Activated CD4-positive, alpha-beta memory T cell treated with anti-CD3 and anti-CD28 coated beads for 36 hours (primary cell): ENCODE results near the gene TYMP. TPM values are rescaled to one million over a fixed set of nuclear protein-coding genes. Genes with fewer than 3 reads are reported as not detected.

Experiments used
- CTCF ChIA-PET: fragments of 350-600 bp; sonication (Branson Sonifier 250); formaldehyde crosslinking; loops from one replicate; lab custom pipeline; 2021; ENCODE audit warnings: antibody characterized with exemption, inconsistent platforms; lab: Charles Lee
- POLR2A ChIA-PET: fragments of 350-600 bp; sonication (Branson Sonifier 250); formaldehyde crosslinking; loops from one replicate; lab custom pipeline; 2021; ENCODE audit warnings: antibody characterized with exemption; lab: Charles Lee
- DNase-seq: peaks from one replicate; pipeline ENCODE4 v3.0.0-alpha.2; 2020
- H3K27ac Mint-ChIP-seq: one replicate; pipeline ENCODE4 v1.8.0; 2021; ENCODE audit warnings: mixed read lengths
- H3K27me3 Mint-ChIP-seq: one replicate; pipeline ENCODE4 v1.8.0; 2021; ENCODE audit warnings: mixed read lengths
- H3K36me3 Mint-ChIP-seq: one replicate; pipeline ENCODE4 v1.8.0; 2021; ENCODE audit warnings: mixed read lengths
- H3K4me1 Mint-ChIP-seq: one replicate; pipeline ENCODE4 v1.8.0; 2021; ENCODE audit warnings: low read depth, mixed read lengths
- H3K4me3 Mint-ChIP-seq: one replicate; pipeline ENCODE4 v1.8.0; 2021; ENCODE audit warnings: mild to moderate bottlenecking, mixed read lengths
- H3K9me3 Mint-ChIP-seq: one replicate; pipeline ENCODE4 v1.8.0; 2021; ENCODE audit warnings: mixed read lengths
- intact Hi-C: fragments of 100-400 bp; cut with micrococcal nuclease; formaldehyde crosslinking; loops from one replicate; pipeline ENCODE4 v1.15.1; 2023
- total RNA-seq, 2 experiments: library from RNA; stranded (reverse); gene quantifications; one replicate each; pipeline ENCODE4 v1.2.3, GENCODE V29; 2021

The TYMP gene
- total RNA-seq, 2 experiments from 2014 or later = 64.7 to 65.6 TPM

- Mint-ChIP-seq H3K27me3 (no peaks in the 10 kb centered on the region), H3K27ac (no peak overlapping the region), H3K4me3 (no peak overlapping the region), H3K4me1 (no peaks in the 10 kb centered on the region), H3K9me3 (no peaks in the 10 kb centered on the region), H3K36me3 (peaks cover 19% of the 10 kb centered on the region)
- intact Hi-C loops = no loop called here
- CTCF ChIA-PET = interaction anchor here (0.6 to 1.1 kb wide), 3 partner anchors 9 to 56 kb away, joined by 3 to 4 read pairs (median 3); partner anchors contain the start of genes SCO2 and SYCE3
- no peak for DNase-seq
- POLR2A ChIA-PET = interaction anchor here (0.6 to 1.5 kb wide), 2 partner anchors 9 to 34 kb away, joined by 3 to 4 read pairs; partner anchors contain the start of gene SYCE3
Observed at GRCh38 chr22:50571264-50572175, 41.7 kb upstream of the TYMP start.

- ChIA-PET CTCF (no interaction called here), POLR2A (no interaction called here)
- no peaks in the 10 kb centered on the region for H3K4me1 Mint-ChIP-seq
- peaks cover 19% of the 10 kb centered on the region for H3K36me3 Mint-ChIP-seq
- intact Hi-C loops = no loop called here
- H3K9me3 Mint-ChIP-seq = no peaks in the 10 kb centered on the region
- no peaks in the 10 kb centered on the region for H3K27me3 Mint-ChIP-seq
- H3K27ac Mint-ChIP-seq = no peak overlapping the region
- no peak for DNase-seq
- no peak overlapping the region for H3K4me3 Mint-ChIP-seq
Observed at GRCh38 chr22:50570861-50571260, 41.0 kb upstream of the TYMP start.

GRCh38 chr22:50569896-50570535 is 40.2 kb upstream of the TYMP start:
- no peaks in the 10 kb centered on the region for H3K9me3 Mint-ChIP-seq
- no peak overlapping the region for H3K27ac Mint-ChIP-seq
- no peaks in the 10 kb centered on the region for H3K27me3 Mint-ChIP-seq
- intact Hi-C loops = loop anchor here (10.0 kb wide), 1 partner anchor 45 kb away; no protein-coding TSS in a partner anchor
- ChIA-PET CTCF (no interaction called here), POLR2A (interaction anchor here (1.3 kb wide), 1 partner anchor 52 kb away, joined by 3 read pairs; no protein-coding TSS in a partner anchor)
- no peaks in the 10 kb centered on the region for H3K4me1 Mint-ChIP-seq
- no peak for DNase-seq
- H3K36me3 Mint-ChIP-seq = peaks cover 19% of the 10 kb centered on the region
- H3K4me3 Mint-ChIP-seq = no peak overlapping the region

GRCh38 chr22:50569041-50569459 is 39.2 kb upstream of the TYMP start:
- no peaks in the 10 kb centered on the region for H3K9me3 Mint-ChIP-seq
- no peak overlapping the region for H3K27ac Mint-ChIP-seq
- no peak for DNase-seq
- H3K27me3 Mint-ChIP-seq = no peaks in the 10 kb centered on the region
- ChIA-PET POLR2A (interaction anchor here (0.6 to 1.3 kb wide), 2 partner anchors 44 to 52 kb away, joined by 3 read pairs; partner anchors contain the start of gene SCO2), CTCF (interaction anchor here (1.1 kb wide), 1 partner anchor 52 kb away, joined by 3 read pairs; no protein-coding TSS in a partner anchor)
- H3K36me3 Mint-ChIP-seq = peaks cover 19% of the 10 kb centered on the region
- no peaks in the 10 kb centered on the region for H3K4me1 Mint-ChIP-seq
- intact Hi-C loops = loop anchor here (10.0 kb wide), 1 partner anchor 46 kb away; no protein-coding TSS in a partner anchor
- no peak overlapping the region for H3K4me3 Mint-ChIP-seq

- Mint-ChIP-seq H3K4me3 (no peak overlapping the region), H3K27ac (no peak overlapping the region), H3K9me3 (no peaks in the 10 kb centered on the region), H3K27me3 (no peaks in the 10 kb centered on the region), H3K4me1 (peaks cover 3% of the 10 kb centered on the region), H3K36me3 (peaks cover 19% of the 10 kb centered on the region)
- intact Hi-C loops = loop anchor here (10.0 kb wide), 1 partner anchor 46 kb away; no protein-coding TSS in a partner anchor
- DNase-seq = no peak
- CTCF ChIA-PET = interaction anchor here (1.1 kb wide), 1 partner anchor 53 kb away, joined by 3 read pairs; no protein-coding TSS in a partner anchor
- POLR2A ChIA-PET = interaction anchor here (1.3 kb wide), 1 partner anchor 53 kb away, joined by 3 read pairs; no protein-coding TSS in a partner anchor
Observed at GRCh38 chr22:50568626-50569025, 38.8 kb upstream of the TYMP start.

- Mint-ChIP-seq H3K4me3 (no peak overlapping the region), H3K36me3 (peaks cover 19% of the 10 kb centered on the region), H3K4me1 (peaks cover 10% of the 10 kb centered on the region), H3K9me3 (no peaks in the 10 kb centered on the region), H3K27ac (no peak overlapping the region), H3K27me3 (no peaks in the 10 kb centered on the region)
- intact Hi-C loops = loop anchor here (10.0 kb wide), 1 partner anchor 47 kb away; no protein-coding TSS in a partner anchor
- POLR2A ChIA-PET = no interaction called here
- no peak for DNase-seq
- CTCF ChIA-PET = interaction anchor here (0.6 kb wide), 1 partner anchor 71 kb away, joined by 3 read pairs; no protein-coding TSS in a partner anchor
Observed at GRCh38 chr22:50567721-50568252, 38.0 kb upstream of the TYMP start.

- CTCF ChIA-PET = interaction anchor here (0.5 to 4.6 kb wide), 7 partner anchors 8 to 57 kb away, joined by 3 to 71 read pairs (median 4); partner anchors contain the start of genes NCAPH2, SCO2 and TYMP
- H3K36me3 Mint-ChIP-seq = peaks cover 5% of the 10 kb centered on the region
- no peak overlapping the region for H3K4me3 Mint-ChIP-seq
- intact Hi-C loops = loop anchor here (10.0 kb wide), 1 partner anchor 51 kb away; no protein-coding TSS in a partner anchor
- POLR2A ChIA-PET = interaction anchor here (1.2 to 2.9 kb wide), 4 partner anchors 13 to 57 kb away, joined by 6 to 13 read pairs (median 7); partner anchors contain the start of gene SCO2
- peaks cover 15% of the 10 kb centered on the region for H3K4me1 Mint-ChIP-seq
- no peak overlapping the region for H3K27ac Mint-ChIP-seq
- H3K9me3 Mint-ChIP-seq = no peaks in the 10 kb centered on the region
- no peaks in the 10 kb centered on the region for H3K27me3 Mint-ChIP-seq
- DNase-seq = no peak
Observed at GRCh38 chr22:50564289-50564688, 34.5 kb upstream of the TYMP start.

GRCh38 chr22:50563413-50564160 is 33.8 kb upstream of the TYMP start:
- CTCF ChIA-PET = interaction anchor here (0.7 to 4.6 kb wide), 21 partner anchors 9 to 128 kb away, joined by 3 to 71 read pairs (median 6); partner anchors contain the start of genes CHKB, CPT1B, KLHDC7B and NCAPH2
- Mint-ChIP-seq H3K4me3 (peak overlapping the region; percentile 90), H3K27ac (no peak overlapping the region), H3K36me3 (peaks cover 2% of the 10 kb centered on the region), H3K9me3 (no peaks in the 10 kb centered on the region), H3K4me1 (peaks cover 15% of the 10 kb centered on the region), H3K27me3 (no peaks in the 10 kb centered on the region)
- intact Hi-C loops = loop anchor here (1.0 to 10.0 kb wide), 2 partner anchors 19 to 51 kb away; partner anchors contain the start of gene CHKB
- POLR2A ChIA-PET = interaction anchor here (1.0 to 2.9 kb wide), 12 partner anchors 8 to 58 kb away, joined by 3 to 29 read pairs (median 6); partner anchors contain the start of genes CHKB, CPT1B, SCO2 and TYMP
- DNase-seq = no peak

GRCh38 chr22:50562523-50563412 is 33.0 kb upstream of the TYMP start, which contains the start of gene SYCE3:
Gene SYCE3 (minus strand): TSS chr22:50562919. CDS start chr22:50556405, 6,514 bp downstream.
- ChIA-PET CTCF (interaction anchor here (0.6 to 4.6 kb wide), 25 partner anchors 9 to 129 kb away, joined by 3 to 71 read pairs (median 5); partner anchors contain the start of genes CHKB, CPT1B, KLHDC7B and LMF2), POLR2A (interaction anchor here (1.0 to 2.9 kb wide), 13 partner anchors 9 to 58 kb away, joined by 3 to 29 read pairs (median 6); partner anchors contain the start of genes CHKB, CPT1B, SCO2 and TYMP)
- Mint-ChIP-seq H3K36me3 (no peaks in the 10 kb centered on the region), H3K27me3 (no peaks in the 10 kb centered on the region), H3K4me1 (peaks cover 15% of the 10 kb centered on the region), H3K27ac (peak within 1 kb of the TSS; percentile 60), H3K4me3 (peak within 1 kb of the TSS; percentile 90), H3K9me3 (no peaks in the 10 kb centered on the region)
- intact Hi-C loops = loop anchor here (1.0 to 10.0 kb wide), 7 partner anchors 14 to 54 kb away; partner anchors contain the start of genes CHKB, NCAPH2 and SCO2
- DNase-seq = peak; percentile 98
